Measurements from ENCODE around the gene NCAPG.

GRCh38 chr4:17811078-17811603, 362 bp downstream of the NCAPG start:
- TF ChIP-seq EZH2 (IDR thresholded peaks at IDR 0.05) (no peak), POLR2AphosphoS5 (IDR thresholded peaks at IDR 0.05; ENCODE audit: borderline replicate concordance, low read depth, low read length) (no peak), FOXP2 (optimal IDR thresholded peaks at IDR 0.05; ENCODE audit: control extremely low read depth, extremely low read length, insufficient read depth) (no peak)

All from SK-N-MC (cell line).